HFF-Myc (cell line): ENCODE measurements around the gene SLC6A13.
"Not testable (repeated sequence)": the region's sequence is repeated elsewhere in the genome, so short reads cannot be mapped to it uniquely, and the experiment has no call there.

Experiments
- DNase-seq: peaks from one replicate; pipeline ENCODE4 v3.0.0-alpha.2; 2011; ENCODE audit warnings: low read depth; ENCODE audit errors: extremely low read depth
- H3K4me3 ChIP-seq: replicated peaks from 2 replicates; pipeline ENCODE4 v1.5.1; 2011; ENCODE audit warnings: low read depth, mild to moderate bottlenecking, control low read depth, low read length
- TF ChIP-seq, protein P1 (sequence below): IDR thresholded peaks from 2 replicates; pipeline ENCODE4 v1.5.1; 2012; ENCODE audit warnings: mild to moderate bottlenecking, low read depth, low read length, control low read depth; ENCODE audit errors: missing control alignments

SLC6A13 gene

DNA sequence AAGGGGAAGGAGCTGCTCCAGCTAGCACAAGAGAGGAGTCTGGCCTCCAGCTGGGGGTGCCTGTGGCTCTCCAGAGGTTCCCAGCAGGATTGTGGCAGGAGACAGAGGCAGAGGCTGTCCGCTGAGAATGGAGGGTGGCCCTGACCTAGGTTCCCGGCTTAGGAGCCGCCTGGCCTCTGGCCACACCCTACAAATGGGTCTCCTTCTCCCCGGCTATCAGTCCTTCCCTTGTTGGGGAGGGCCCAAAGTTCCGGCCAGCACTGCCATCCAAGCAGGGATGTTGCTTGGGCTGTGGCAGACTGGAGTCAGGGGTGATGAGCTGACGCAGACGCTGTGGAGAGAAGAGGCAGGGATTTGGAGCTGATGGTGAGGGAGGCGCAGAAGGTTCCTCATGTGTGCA, 71.8 kb downstream of the SLC6A13 start:
- TF ChIP-seq, protein P1, sequence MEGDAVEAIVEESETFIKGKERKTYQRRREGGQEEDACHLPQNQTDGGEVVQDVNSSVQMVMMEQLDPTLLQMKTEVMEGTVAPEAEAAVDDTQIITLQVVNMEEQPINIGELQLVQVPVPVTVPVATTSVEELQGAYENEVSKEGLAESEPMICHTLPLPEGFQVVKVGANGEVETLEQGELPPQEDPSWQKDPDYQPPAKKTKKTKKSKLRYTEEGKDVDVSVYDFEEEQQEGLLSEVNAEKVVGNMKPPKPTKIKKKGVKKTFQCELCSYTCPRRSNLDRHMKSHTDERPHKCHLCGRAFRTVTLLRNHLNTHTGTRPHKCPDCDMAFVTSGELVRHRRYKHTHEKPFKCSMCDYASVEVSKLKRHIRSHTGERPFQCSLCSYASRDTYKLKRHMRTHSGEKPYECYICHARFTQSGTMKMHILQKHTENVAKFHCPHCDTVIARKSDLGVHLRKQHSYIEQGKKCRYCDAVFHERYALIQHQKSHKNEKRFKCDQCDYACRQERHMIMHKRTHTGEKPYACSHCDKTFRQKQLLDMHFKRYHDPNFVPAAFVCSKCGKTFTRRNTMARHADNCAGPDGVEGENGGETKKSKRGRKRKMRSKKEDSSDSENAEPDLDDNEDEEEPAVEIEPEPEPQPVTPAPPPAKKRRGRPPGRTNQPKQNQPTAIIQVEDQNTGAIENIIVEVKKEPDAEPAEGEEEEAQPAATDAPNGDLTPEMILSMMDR, result no peak
- H3K4me3 ChIP-seq, result no peak overlapping the region
- no peak for DNase-seq

DNA sequence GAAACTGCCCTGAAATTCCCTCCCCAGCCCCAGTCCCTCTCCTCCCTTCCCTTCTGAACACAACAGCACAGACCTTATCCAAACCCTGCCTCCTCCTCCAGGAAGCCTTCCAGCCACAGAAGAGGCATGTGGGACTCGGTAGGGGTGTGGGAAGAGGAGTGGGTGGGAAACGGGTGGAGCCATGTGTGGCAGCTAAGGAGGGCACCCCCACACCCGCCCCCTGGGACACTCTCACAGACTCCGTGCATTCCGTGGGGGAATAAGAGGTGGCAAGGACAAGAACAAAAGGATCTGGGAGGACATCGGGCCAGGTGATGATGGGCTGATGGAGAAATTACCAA, 73.0 kb downstream of the SLC6A13 start:
- no peak for DNase-seq
- TF ChIP-seq, protein P1, result no peak
- H3K4me3 ChIP-seq, result no peak overlapping the region

DNA sequence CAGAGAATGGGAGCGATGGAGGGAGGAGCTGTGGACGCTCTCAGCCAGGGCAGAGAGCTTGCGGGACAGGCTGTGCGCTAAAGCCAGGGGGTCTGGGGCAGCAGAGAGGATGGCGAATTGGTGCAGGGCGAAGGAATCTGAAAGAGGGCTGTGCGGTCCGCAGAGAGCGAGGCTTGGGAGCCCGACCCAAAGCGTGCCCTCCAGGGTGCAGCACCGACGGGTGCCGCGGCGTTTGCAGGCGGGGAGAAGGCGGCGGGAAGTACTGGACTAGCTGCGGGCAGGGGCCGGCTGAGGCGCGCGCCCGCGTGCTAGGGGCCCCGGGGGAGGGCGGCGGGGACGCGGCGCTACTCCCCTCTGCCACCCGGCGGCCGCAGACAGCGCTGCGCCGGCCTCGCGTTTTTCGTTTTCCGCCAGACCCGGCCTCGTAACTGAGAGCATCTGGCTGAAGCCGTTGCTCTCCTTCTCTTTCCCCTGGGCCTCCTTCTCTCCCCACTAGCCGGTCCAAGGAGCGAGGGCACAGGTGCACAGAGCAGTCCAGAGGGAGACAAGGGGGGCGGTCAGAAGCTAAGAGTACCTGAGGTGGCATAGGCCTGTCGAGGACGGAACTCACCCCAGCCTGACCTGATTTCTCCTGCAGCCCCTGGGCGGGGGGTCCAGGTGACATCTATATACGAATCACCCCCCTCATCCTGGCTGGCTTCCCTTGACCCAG, 73.6 kb downstream of the SLC6A13 start:
- TF ChIP-seq, protein P1, result peak; percentile 52
- DNase-seq, result no peak
- H3K4me3 ChIP-seq, result peak overlapping the region; percentile 33; the same call in 1 of the 2 replicates

DNA sequence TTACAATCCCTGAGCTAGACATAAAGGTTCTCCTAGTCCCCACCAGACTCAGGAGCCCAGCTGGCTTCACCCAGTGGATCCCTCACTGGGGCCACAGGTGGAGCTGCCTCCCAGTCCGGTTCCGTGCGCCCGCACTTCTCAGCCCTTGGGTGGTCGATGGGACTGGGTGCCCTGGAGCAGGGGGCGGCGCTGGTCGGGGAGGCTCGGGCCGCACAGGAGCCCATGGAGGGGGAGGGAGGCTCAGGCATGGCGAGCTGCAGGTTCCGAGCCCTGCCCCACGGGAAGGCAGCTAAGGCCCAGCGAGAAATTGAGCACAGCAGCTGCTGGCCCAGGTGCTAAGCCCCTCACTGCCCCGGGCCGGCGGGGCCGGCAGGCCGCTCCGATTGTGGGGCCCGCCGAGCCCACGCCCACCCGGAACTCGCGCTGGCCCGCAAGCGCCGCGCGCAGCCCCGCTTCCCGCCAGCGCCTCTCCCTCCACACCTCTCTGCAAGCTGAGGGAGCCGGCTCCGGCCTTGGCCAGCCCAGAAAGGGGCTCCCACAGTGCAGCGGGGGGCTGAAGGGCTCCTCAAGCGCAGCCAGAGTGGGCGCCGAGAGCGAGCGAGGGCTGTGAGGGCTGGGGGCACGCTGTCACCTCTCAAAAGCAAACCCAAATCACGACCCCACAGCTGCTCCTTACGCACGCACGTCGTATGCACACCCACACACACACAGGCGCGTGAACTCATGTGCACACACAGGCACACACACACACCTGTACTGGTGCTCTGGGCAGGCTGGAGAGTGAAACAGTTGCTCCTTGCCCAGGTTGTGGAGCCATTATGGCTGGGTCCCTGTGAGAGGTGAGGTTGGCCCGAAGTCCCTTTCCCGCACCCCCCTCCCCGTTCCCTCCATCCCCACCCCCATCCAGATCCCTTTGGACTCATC, 74.4 kb downstream of the SLC6A13 start:
- H3K4me3 ChIP-seq, result peak overlapping the region; percentile 33; the same call in 1 of the 2 replicates
- DNase-seq, result not testable (repeated sequence)

DNA sequence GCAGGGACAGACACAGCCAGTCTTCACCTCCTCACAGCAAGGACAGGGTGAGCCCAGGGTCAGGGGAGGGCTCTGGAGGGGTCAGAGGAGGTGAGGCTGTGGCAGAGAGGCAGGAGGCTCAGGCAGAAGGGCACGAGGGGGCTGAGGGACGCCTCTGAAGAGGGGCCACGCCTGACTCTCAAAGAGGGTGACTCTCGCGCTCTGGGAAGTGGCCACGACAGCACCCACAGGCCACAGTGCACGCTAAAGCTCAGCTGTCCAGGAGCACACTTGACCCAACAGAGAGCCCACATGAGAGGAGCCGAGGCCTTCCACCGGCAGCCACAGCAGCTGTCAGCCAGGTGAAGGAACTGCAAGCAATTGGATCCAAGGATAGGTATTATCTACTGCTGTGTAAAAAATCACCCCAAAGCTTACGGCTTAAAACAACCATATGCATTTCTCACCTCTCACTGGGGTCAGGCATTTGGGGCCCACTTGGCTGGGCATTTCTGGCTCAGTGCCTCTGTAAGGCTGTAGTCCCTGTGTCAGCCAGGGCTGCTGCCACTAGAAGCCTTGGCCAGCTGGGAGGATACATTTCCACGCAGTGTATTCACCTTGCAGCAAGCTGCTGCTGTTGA, 76.5 kb downstream of the SLC6A13 start:
- TF ChIP-seq, protein P1, result no peak
- H3K4me3 ChIP-seq, result no peak overlapping the region
- DNase-seq, result no peak

DNA sequence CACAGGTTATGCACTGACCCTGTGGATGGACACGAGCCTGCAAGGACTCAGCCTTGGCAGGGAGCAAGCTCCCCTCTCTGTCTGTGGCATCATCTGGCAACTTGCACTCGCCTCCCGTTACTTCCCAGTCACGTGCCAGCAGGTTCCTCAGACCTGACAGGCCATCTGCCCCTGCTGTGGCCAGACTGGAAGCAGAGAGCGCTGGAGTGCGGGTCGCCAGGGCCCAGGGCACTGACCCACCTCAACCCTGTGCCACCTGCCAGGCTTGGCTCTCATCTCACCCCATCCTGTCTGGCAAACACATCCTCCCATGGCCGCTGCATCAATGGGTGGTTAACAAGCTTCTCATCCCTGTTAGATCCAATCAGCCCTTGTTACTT, 77.1 kb downstream of the SLC6A13 start:
- TF ChIP-seq, protein P1, result no peak
- H3K4me3 ChIP-seq, result no peak overlapping the region
- DNase-seq, result no peak
